Measurements from ENCODE around the gene MUS81.
A peak's percentile ranks its signal among the peaks of the same experiment; 100 is the strongest.

MUS81 gene

DNA sequence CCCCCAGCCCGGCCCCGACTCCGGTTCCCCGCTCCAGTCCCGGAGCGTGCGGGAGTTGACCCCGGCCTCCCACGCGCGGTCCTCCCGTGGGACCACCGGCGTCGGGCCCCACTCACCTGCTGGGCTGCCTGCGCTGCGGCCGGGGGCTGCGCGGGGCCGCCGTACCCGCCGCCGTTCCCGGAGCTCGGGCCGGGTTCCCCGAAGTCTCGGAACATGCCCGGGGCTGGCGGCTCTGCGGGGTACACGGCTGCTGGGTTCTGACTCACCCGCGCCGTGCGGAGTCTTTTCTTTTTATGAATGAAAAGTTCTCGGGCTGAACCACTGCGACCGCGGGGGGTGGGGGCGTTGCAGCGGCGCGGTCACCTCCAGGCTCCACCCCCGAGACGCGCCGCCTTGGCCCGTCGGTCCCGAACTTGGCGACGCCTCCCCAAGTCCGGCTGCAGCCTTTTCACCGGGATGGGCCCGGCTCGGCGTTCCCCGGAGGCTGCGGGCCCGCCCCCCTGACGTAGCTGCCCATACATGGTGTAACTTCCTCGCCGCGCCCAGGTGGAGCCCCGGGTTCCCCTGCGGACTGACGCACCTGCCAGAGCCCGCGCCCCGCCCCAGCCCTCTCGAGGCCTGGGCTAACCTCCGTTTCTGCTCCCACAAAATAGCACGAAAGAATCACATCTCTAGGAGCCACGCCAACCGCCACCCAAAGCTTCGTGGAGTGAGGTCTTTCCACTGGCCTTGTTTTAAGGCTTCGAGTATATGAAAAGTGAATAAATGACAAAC, 40.1 kb downstream of the MUS81 start, which contains the start of gene FOSL1:
Gene FOSL1, minus strand, starts transcription at position 264 of the 774 bp plus-strand sequence. Its CDS starts 49 bp downstream, at position 215.
- Histone ChIP-seq H3K27me3 (replicated peaks; ENCODE audit: control insufficient read depth, insufficient read depth, low read length) (no peaks in the 10 kb centered on the region), H3K9me3 (ENCODE audit: control insufficient read depth, low read length) (no peaks in the 10 kb centered on the region), H3K9ac (ENCODE audit: low read length) (peak within 1 kb of the TSS; percentile 91), H3K4me1 (ENCODE audit: control insufficient read depth, insufficient read depth, low read length) (peaks cover 59% of the 10 kb centered on the region), H3K4me3 (ENCODE audit: low read length) (peak within 1 kb of the TSS; percentile 89), H3K36me3 (ENCODE audit: control insufficient read depth, insufficient read depth, low read length, severe bottlenecking) (peaks cover 13% of the 10 kb centered on the region)
- DNase-seq (ENCODE audit: low read depth), result peak; percentile 96

DNA sequence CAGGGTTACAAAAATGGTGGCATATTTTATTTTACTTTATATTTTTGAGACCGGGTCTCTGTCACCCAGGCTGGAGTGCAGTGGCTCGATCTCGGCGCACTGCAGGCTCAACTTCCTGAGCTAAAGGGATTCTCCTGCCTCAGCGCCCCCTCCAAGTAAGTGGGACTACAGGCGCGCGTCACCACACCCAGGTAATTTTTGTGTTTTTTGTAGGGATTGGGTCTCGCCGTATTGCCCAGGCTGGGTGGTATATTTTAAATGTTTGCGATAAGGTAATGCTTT, 40.6 kb downstream of the MUS81 start:
- peak overlapping the region; percentile 89 for H3K4me3 ChIP-seq (ENCODE audit: low read length)
- no peaks in the 10 kb centered on the region for H3K27me3 ChIP-seq (replicated peaks; ENCODE audit: control insufficient read depth, insufficient read depth, low read length)
- DNase-seq (ENCODE audit: low read depth), result no peak

DNA sequence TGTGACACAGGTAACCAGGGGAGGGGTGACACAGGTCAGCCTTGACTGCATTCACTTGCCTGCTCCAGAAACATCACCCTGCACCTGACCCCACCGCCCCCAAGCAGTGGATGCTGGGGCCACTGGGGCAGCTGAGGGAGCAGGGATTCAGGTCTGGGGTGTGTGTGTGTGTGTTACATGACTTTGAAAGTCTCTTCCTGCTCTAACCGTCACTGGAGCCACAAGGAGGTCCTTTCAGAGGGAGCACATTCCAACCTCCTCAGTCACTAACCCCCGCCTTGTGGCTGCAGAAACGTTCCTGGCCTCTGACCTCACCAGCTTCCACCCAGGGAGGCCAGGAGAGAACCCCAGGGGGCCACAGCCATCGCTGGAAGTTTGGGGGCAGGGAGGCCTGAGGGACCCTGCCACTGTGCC, 42.8 kb downstream of the MUS81 start:
- peaks cover 36% of the 10 kb centered on the region for H3K4me1 ChIP-seq (ENCODE audit: control insufficient read depth, insufficient read depth, low read length)
- no peaks in the 10 kb centered on the region for H3K27me3 ChIP-seq (replicated peaks; ENCODE audit: control insufficient read depth, insufficient read depth, low read length)
- peak; percentile 80 for DNase-seq (ENCODE audit: low read depth)
- no peak overlapping the region for H3K4me3 ChIP-seq (ENCODE audit: low read length)
- no peaks in the 10 kb centered on the region for H3K9me3 ChIP-seq (ENCODE audit: control insufficient read depth, low read length)
- H3K9ac ChIP-seq (ENCODE audit: low read length), result peak overlapping the region; percentile 61
- no peaks in the 10 kb centered on the region for H3K36me3 ChIP-seq (ENCODE audit: control insufficient read depth, insufficient read depth, low read length, severe bottlenecking)

More for the DNA sequence above, 40.6 kb downstream of the MUS81 start:
- Histone ChIP-seq H3K36me3 (ENCODE audit: control insufficient read depth, insufficient read depth, low read length, severe bottlenecking) (peaks cover 8% of the 10 kb centered on the region), H3K4me1 (ENCODE audit: control insufficient read depth, insufficient read depth, low read length) (peaks cover 55% of the 10 kb centered on the region), H3K9me3 (ENCODE audit: control insufficient read depth, low read length) (no peaks in the 10 kb centered on the region), H3K9ac (ENCODE audit: low read length) (peak overlapping the region; percentile 37)

DNA sequence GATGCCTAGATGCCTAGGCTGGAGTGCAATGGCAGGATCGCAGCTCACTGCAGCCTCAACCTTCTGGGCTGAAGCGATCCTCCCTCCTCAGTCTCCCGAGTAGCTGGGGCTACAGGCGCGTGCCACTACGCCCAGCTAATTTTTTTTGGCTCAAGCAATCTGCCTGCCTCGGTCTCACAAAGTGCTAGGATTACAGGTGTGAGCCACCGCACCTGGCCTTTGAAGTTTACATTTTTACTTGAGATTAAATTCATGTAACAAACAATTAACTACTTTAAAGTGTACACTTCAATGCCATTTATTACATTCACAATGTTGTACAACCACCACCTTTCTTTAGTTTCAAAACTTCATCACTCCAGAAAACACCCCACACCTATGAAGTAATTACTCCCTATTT, 43.5 kb downstream of the MUS81 start:
- Histone ChIP-seq H3K27me3 (replicated peaks; ENCODE audit: control insufficient read depth, insufficient read depth, low read length) (no peaks in the 10 kb centered on the region), H3K36me3 (ENCODE audit: control insufficient read depth, insufficient read depth, low read length, severe bottlenecking) (no peaks in the 10 kb centered on the region), H3K9ac (ENCODE audit: low read length) (peak overlapping the region; percentile 61), H3K4me1 (ENCODE audit: control insufficient read depth, insufficient read depth, low read length) (peaks cover 32% of the 10 kb centered on the region), H3K9me3 (ENCODE audit: control insufficient read depth, low read length) (no peaks in the 10 kb centered on the region), H3K4me3 (ENCODE audit: low read length) (no peak overlapping the region)
- DNase-seq (ENCODE audit: low read depth), result no peak

DNA sequence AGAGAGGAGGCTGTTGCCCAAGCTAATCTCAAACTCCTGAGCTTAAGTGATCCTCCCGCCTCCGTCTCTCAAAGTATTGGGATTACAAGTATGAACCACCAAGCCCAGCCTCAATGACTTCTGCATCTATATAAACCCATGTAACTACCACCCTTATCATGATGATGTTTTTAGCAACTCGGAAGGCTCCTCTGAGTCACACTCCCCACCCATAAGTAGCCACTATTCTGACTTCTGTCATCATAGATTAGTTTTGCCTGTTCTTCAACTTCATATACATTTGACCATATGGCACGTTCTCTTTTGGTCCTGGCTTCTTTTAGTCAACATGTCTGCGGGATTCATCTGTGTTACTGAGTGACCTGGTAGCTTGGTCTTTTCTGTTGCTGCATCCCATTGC, 46.4 kb downstream of the MUS81 start:
- Histone ChIP-seq H3K9ac (ENCODE audit: low read length) (no peak overlapping the region), H3K4me3 (ENCODE audit: low read length) (no peak overlapping the region), H3K27me3 (replicated peaks; ENCODE audit: control insufficient read depth, insufficient read depth, low read length) (no peaks in the 10 kb centered on the region), H3K9me3 (ENCODE audit: control insufficient read depth, low read length) (no peaks in the 10 kb centered on the region), H3K4me1 (ENCODE audit: control insufficient read depth, insufficient read depth, low read length) (peaks cover 28% of the 10 kb centered on the region), H3K36me3 (ENCODE audit: control insufficient read depth, insufficient read depth, low read length, severe bottlenecking) (no peaks in the 10 kb centered on the region)
- no peak for DNase-seq (ENCODE audit: low read depth)

DNA sequence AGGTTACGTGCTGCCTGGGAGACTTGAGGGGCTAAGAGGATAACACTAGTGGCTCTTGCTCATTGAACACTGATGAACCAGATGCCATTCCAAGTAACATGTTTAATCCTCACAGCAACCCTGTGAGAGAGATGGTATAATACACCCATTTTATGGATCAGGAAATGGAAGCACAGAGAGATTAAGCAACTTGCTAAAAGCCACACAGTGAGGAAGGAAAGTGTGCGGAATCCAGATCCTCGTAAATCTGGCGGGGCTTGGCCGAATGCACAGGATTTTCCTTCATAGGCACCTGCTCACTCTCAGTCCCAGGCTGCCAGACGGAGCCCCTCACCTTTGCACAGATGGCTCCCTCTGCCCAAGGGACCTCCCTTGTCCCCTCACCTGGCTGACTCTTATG, 47.6 kb downstream of the MUS81 start:
- H3K9me3 ChIP-seq (ENCODE audit: control insufficient read depth, low read length), result no peaks in the 10 kb centered on the region
- no peak overlapping the region for H3K9ac ChIP-seq (ENCODE audit: low read length)
- H3K27me3 ChIP-seq (replicated peaks; ENCODE audit: control insufficient read depth, insufficient read depth, low read length), result no peaks in the 10 kb centered on the region
- H3K4me3 ChIP-seq (ENCODE audit: low read length), result no peak overlapping the region
- H3K36me3 ChIP-seq (ENCODE audit: control insufficient read depth, insufficient read depth, low read length, severe bottlenecking), result no peaks in the 10 kb centered on the region
- DNase-seq (ENCODE audit: low read depth), result no peak
- H3K4me1 ChIP-seq (ENCODE audit: control insufficient read depth, insufficient read depth, low read length), result peaks cover 27% of the 10 kb centered on the region

GRCh38 chr11:65911682-65912568, 51.7 kb downstream of the MUS81 start:
- DNase-seq (ENCODE audit: low read depth), result peak; percentile 80
- Histone ChIP-seq H3K9me3 (ENCODE audit: control insufficient read depth, low read length) (no peaks in the 10 kb centered on the region), H3K4me1 (ENCODE audit: control insufficient read depth, insufficient read depth, low read length) (peaks cover 57% of the 10 kb centered on the region), H3K4me3 (ENCODE audit: low read length) (peak overlapping the region; percentile 22), H3K36me3 (ENCODE audit: control insufficient read depth, insufficient read depth, low read length, severe bottlenecking) (no peaks in the 10 kb centered on the region), H3K9ac (ENCODE audit: low read length) (peak overlapping the region; percentile 76), H3K27me3 (replicated peaks; ENCODE audit: control insufficient read depth, insufficient read depth, low read length) (no peaks in the 10 kb centered on the region)

GRCh38 chr11:65912845-65913244, 52.6 kb downstream of the MUS81 start:
- H3K4me3 ChIP-seq (ENCODE audit: low read length), result no peak overlapping the region
- DNase-seq (ENCODE audit: low read depth), result peak; percentile 73
- no peaks in the 10 kb centered on the region for H3K27me3 ChIP-seq (replicated peaks; ENCODE audit: control insufficient read depth, insufficient read depth, low read length)
- no peaks in the 10 kb centered on the region for H3K36me3 ChIP-seq (ENCODE audit: control insufficient read depth, insufficient read depth, low read length, severe bottlenecking)
- H3K9me3 ChIP-seq (ENCODE audit: control insufficient read depth, low read length), result no peaks in the 10 kb centered on the region
- H3K9ac ChIP-seq (ENCODE audit: low read length), result peak overlapping the region; percentile 76
- H3K4me1 ChIP-seq (ENCODE audit: control insufficient read depth, insufficient read depth, low read length), result peaks cover 67% of the 10 kb centered on the region

GRCh38 chr11:65915101-65915820, 55.0 kb downstream of the MUS81 start:
- peak overlapping the region; percentile 85 for H3K9ac ChIP-seq (ENCODE audit: low read length)
- H3K4me1 ChIP-seq (ENCODE audit: control insufficient read depth, insufficient read depth, low read length), result peaks cover 73% of the 10 kb centered on the region
- H3K4me3 ChIP-seq (ENCODE audit: low read length), result peak overlapping the region; percentile 96
- no peaks in the 10 kb centered on the region for H3K27me3 ChIP-seq (replicated peaks; ENCODE audit: control insufficient read depth, insufficient read depth, low read length)
- no peaks in the 10 kb centered on the region for H3K9me3 ChIP-seq (ENCODE audit: control insufficient read depth, low read length)
- no peaks in the 10 kb centered on the region for H3K36me3 ChIP-seq (ENCODE audit: control insufficient read depth, insufficient read depth, low read length, severe bottlenecking)
- no peak for DNase-seq (ENCODE audit: low read depth)

GRCh38 chr11:65915821-65916251, 55.6 kb downstream of the MUS81 start:
- H3K4me3 ChIP-seq (ENCODE audit: low read length), result peak overlapping the region; percentile 96
- no peaks in the 10 kb centered on the region for H3K36me3 ChIP-seq (ENCODE audit: control insufficient read depth, insufficient read depth, low read length, severe bottlenecking)
- peak; percentile 99 for DNase-seq (ENCODE audit: low read depth)
- peaks cover 79% of the 10 kb centered on the region for H3K4me1 ChIP-seq (ENCODE audit: control insufficient read depth, insufficient read depth, low read length)
- no peaks in the 10 kb centered on the region for H3K27me3 ChIP-seq (replicated peaks; ENCODE audit: control insufficient read depth, insufficient read depth, low read length)
- peak overlapping the region; percentile 99 for H3K9ac ChIP-seq (ENCODE audit: low read length)
- H3K9me3 ChIP-seq (ENCODE audit: control insufficient read depth, low read length), result no peaks in the 10 kb centered on the region

All from adipocyte (in vitro differentiated cells).